HG02571 (cell line): ENCODE results near the gene KIF4B.

Source experiments
- ATAC-seq: cut with Tn5 transposase; IDR thresholded peaks from one replicate; pipeline ENCODE4 v1.9.1; 2021; ENCODE audit warnings: mild to moderate bottlenecking, moderate library complexity; ENCODE audit not compliant: unreplicated experiment

The KIF4B gene

GRCh38 chr5:155052532-155052931, 39.0 kb downstream of the KIF4B start:
- peak; percentile 48 for ATAC-seq

GRCh38 chr5:155053501-155053900, 39.9 kb downstream of the KIF4B start:
- no peak for ATAC-seq

- no peak for ATAC-seq
Measured at GRCh38 chr5:155056644-155057269, 43.2 kb downstream of the KIF4B start.

- no peak for ATAC-seq
Measured at GRCh38 chr5:155057626-155058025, 44.1 kb downstream of the KIF4B start.

GRCh38 chr5:155064580-155064979, 51.0 kb downstream of the KIF4B start:
- ATAC-seq: no peak

GRCh38 chr5:155066886-155067595, 53.5 kb downstream of the KIF4B start:
- no peak for ATAC-seq
